GM12864 (cell line): ENCODE results near the gene PRKG1.
"Not testable (repeated sequence)": the region's sequence is repeated elsewhere in the genome, so short reads cannot be mapped to it uniquely, and the experiment has no call there.

Experiments used
- DNase-seq: peaks from one replicate; pipeline ENCODE4 v3.0.0-alpha.2; 2011; ENCODE audit warnings: low read depth
- H3K4me3 ChIP-seq: 2 replicates; pipeline ENCODE4 v1.5.1; 2011; ENCODE audit warnings: mild to moderate bottlenecking, low read depth, low read length, control low read depth
- TF ChIP-seq, protein P1 (sequence below): IDR thresholded peaks from 2 replicates; pipeline ENCODE4 v1.5.1; 2011; ENCODE audit warnings: low read depth, mild to moderate bottlenecking, moderate library complexity, low read length, control low read depth, inconsistent platforms; ENCODE audit errors: missing control alignments

PRKG1 gene

DNA sequence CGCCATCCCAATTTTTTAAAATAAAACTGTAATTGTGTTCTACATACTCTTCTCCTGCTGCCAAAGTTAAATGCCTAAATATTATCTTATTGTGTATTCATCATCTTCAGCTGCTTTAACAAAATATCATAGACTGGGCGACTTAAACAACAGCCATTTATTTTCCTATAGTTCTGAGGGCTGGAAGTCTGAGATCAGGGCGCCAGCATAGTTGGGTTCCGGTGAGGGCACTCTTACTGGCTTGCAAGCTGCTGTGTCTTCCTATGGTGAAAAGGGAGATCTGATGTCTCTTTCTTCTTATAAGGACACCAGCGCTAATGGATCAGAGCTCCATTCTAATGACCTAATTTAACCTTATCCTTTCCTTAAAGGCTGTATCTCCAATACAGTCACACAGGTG lies 594.8 kb downstream of the PRKG1 start:
- TF ChIP-seq, protein P1, sequence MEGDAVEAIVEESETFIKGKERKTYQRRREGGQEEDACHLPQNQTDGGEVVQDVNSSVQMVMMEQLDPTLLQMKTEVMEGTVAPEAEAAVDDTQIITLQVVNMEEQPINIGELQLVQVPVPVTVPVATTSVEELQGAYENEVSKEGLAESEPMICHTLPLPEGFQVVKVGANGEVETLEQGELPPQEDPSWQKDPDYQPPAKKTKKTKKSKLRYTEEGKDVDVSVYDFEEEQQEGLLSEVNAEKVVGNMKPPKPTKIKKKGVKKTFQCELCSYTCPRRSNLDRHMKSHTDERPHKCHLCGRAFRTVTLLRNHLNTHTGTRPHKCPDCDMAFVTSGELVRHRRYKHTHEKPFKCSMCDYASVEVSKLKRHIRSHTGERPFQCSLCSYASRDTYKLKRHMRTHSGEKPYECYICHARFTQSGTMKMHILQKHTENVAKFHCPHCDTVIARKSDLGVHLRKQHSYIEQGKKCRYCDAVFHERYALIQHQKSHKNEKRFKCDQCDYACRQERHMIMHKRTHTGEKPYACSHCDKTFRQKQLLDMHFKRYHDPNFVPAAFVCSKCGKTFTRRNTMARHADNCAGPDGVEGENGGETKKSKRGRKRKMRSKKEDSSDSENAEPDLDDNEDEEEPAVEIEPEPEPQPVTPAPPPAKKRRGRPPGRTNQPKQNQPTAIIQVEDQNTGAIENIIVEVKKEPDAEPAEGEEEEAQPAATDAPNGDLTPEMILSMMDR = no peak
- DNase-seq = no peak
- no peak overlapping the region for H3K4me3 ChIP-seq

DNA sequence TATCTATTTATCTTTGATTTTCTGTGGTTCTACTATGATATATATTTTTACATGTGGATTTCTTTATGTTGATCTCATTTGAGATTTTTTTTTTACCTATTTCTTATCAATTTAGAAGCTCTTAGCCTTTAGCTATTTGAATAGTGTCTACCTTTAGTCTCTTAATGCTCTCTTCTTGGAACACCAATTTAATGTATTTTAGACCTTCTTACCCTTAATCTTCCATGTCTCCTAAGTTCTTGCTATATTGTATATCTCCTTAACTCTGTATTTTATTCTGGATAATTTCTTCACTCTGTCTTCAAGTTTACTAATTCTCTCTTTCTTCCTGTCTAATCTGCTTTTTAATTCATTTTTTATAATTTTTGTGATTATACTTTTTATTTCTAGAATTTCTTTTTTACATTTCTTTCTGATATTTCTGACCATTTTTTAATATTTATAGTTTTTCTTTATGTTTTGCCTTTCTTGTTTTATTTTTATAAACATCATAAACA lies 597.8 kb downstream of the PRKG1 start:
- TF ChIP-seq, protein P1 = no peak
- H3K4me3 ChIP-seq = no peak overlapping the region
- DNase-seq = no peak

DNA sequence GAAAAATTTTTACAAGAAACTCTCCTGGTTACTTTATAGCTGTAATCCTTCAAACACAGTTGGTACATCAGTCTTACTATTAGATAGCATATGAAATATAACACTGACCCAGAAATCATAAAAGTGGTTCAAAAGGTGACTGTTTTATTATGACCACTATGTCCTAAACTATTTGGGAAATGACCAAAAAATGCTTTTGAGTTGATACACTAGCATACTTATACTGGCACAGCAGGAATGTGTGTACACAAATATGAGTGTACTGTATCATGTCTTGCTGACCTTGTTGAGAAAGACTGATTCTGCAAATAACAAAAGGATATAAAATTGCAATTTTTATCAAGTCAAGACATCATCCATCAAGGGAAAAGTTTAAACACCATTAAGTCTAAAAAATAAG lies 600.8 kb downstream of the PRKG1 start:
- DNase-seq = no peak

DNA sequence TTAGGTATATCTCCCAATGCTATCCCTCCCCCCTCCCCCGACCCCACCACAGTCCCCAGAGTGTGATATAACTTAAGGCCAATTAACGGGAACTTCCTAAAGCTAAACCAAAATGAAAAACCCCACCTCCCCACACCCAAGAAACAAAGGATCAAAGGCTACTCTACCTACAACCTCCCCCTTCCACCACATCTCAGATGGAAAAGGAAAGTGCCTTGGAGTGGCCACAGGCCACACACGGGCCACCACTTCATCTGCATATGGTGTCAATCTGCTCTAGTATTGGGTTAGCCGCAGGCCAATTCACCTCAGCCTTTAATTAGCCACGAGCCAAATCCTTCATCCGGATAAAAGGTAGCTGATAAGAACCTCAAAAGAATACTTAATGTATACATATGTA lies 605.6 kb downstream of the PRKG1 start:
- TF ChIP-seq, protein P1 = no peak
- H3K4me3 ChIP-seq = no peak overlapping the region

More for the DNA sequence above, 600.8 kb downstream of the PRKG1 start:
- H3K4me3 ChIP-seq = no peak overlapping the region
- TF ChIP-seq, protein P1 = no peak

DNA sequence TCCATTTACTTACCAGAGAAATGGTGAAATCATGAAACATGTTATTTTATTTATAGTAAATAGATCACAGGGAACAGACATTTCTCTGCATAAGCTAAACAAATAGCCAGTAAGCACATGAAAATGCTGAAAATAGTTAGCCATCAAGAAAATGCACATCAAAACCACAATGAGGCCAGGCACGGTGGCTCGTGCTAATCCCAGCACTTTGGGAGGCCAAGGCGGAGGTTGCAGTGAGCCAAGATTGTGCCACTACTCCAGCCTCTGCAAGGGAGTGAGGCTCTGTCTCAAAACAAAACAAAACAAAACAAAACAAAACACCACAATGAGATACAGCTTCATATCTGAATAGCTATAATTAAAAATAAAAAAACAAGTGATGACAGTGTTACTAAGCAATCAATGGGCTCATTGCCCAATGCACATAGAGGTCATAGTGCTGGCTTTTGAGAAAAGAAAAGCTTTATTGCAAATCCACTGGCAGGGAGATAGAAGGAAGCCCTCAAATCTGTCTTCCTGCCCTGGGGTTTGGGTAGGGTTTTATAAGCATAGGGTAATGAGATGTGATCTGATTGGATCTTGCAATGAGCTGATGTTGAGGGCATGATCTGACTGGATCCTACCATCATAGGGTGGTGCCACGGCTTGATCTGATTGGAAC lies 608.9 kb downstream of the PRKG1 start:
- DNase-seq = no peak

More for the DNA sequence above, 605.6 kb downstream of the PRKG1 start:
- no peak for DNase-seq

DNA sequence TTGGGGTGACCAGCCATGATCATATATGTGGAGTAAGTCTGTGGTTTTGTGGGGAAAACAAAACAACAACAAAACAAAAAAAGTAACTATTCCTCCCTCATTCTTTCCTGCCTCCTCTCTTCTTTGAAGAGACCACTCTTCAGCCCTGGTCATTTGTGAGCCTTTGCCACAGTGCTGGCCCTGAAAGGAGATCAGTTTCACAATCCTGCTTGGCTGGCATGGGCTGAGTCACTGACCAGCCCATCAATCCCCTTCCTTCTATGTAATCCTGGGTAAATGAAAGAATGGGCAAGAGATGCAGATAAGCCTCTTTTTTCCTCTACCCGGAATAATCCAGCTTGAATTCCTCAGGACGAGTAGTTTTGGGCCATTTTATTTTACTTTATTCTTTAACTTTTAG lies 611.5 kb downstream of the PRKG1 start:
- no peak for DNase-seq
- TF ChIP-seq, protein P1 = no peak
- H3K4me3 ChIP-seq = no peak overlapping the region

More for the DNA sequence above, 608.9 kb downstream of the PRKG1 start:
- no peak overlapping the region for H3K4me3 ChIP-seq
- TF ChIP-seq, protein P1 = no peak

DNA sequence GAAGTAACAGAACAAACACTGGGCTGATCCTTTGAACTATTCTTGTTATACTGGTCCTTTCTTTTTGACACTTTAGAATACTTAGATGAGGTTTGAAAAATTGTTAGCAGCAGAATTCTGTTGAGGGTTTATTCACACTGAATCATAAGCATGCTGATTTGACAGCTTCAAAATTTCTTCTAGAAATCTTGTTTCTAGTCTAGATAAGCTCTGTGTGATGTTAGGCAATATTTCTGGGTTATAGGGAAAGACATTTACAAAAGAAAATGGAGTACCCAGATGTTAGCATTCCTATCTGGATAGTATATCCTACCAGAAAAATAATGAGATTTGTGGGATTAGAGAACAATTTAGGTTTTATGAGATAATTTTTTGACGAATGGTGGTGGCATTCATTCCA lies 613.0 kb downstream of the PRKG1 start:
- DNase-seq = no peak
- no peak overlapping the region for H3K4me3 ChIP-seq
- TF ChIP-seq, protein P1 = no peak

DNA sequence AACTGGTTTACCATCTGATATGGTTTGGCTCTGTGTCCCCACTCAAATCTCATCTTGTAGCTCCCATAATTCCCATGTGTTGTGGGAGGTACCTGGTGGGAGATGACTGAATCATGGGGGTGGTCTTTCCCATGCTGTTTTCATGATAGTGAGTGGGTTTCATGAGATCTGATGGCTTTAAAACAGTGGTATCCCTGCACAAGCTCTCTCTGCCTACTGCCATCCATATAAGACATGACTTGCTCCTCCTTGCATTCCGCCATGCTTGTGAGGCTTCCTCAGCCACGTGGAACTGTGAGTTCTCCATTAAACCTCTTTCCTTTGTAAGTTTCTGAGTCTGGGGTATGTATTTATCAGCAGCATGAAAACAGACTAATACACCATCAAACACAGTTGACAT lies 614.5 kb downstream of the PRKG1 start:
- not testable (repeated sequence) for DNase-seq, H3K4me3 ChIP-seq
